Esophagus squamous epithelium (tissue), 5 donors: ENCODE results near the gene ANGPTL8. TPM values are rescaled to one million over a fixed set of nuclear protein-coding genes. Genes with fewer than 3 reads are reported as not detected.

ENCODE experiments used
- DNase-seq: peaks from one replicate; lab custom pipeline; 2025; lab: John Stamatoyannopoulos, UW
- H3K27ac ChIP-seq, 4 donors: fragments of 200-600 bp; sonication (generic); one replicate each; pipeline ENCODE4 v1.5.1; 2016 to 2019; ENCODE audit warnings: mild to moderate bottlenecking in 1 of 4
- H3K27me3 ChIP-seq, 4 donors: fragments of 200-600 bp; sonication (generic); 1 replicate in 3 of 4; 2 replicates in 1 of 4; pipeline versions ENCODE4 v1.5.1 to v1.6.0; 2017 to 2021; ENCODE audit warnings: antibody characterized with exemption in 1 of 4
- H3K36me3 ChIP-seq, 3 donors: fragments of 200-600 bp; sonication (generic); one replicate each; pipeline ENCODE4 v1.5.1; 2016 to 2019
- H3K4me1 ChIP-seq, 3 donors: fragments of 200-600 bp; sonication (generic); one replicate each; pipeline ENCODE4 v1.5.1; 2017 to 2019
- H3K4me3 ChIP-seq, 4 donors: fragments of 200-600 bp; sonication (generic); 1 replicate in 3 of 4; 2 replicates in 1 of 4; pipeline ENCODE4 v1.5.1; 2016 to 2019; ENCODE audit warnings: mild to moderate bottlenecking in 2 of 4, moderate library complexity in 1 of 4
- H3K9me3 ChIP-seq, 3 donors: fragments of 200-600 bp; sonication (generic); one replicate each; pipeline ENCODE4 v1.5.1; 2016 to 2019
- POLR2A ChIP-seq, 4 donors: fragments of 450-650 bp; IDR thresholded peaks; one replicate each; pipeline ENCODE4 v1.6.1; 2017; ENCODE audit warnings: antibody characterized with exemption in 4 of 4, mild to moderate bottlenecking in 4 of 4, moderate library complexity in 3 of 4
- WGBS, 2 donors: methylation state at CpG; one replicate each; pipeline ENCODE4 v1.1.5; 2018; 5-methylcytosine and 5-hydroxymethylcytosine counted together
- intact Hi-C: fragments of 100-400 bp; cut with DNase I; formaldehyde crosslinking; loops from one replicate; pipeline ENCODE4 v1.15.0; 2022
- total RNA-seq, 4 donors: library from RNA; depleted of rRNA; stranded (reverse); fragments of >200 nt; gene quantifications; one replicate each; pipeline ENCODE4 v1.1.0, GENCODE V29; 2016
- TF ChIP-seq, protein P1 (sequence below), 6 experiments: fragments of 450-650 bp in 4 of 6; fragments of 200-600 bp in 2 of 6; sonication (generic) in 2 of 6; IDR thresholded peaks; one replicate each; pipeline ENCODE4 v1.5.1; 2016 to 2019; ENCODE audit warnings: antibody characterized with exemption in 6 of 6, mild to moderate bottlenecking in 4 of 6, moderate library complexity in 4 of 6
- donor health status: DM: yes; HTN: yes; CAD: no.

Gene ANGPTL8
- total RNA-seq, 4 donors from 2014 or later, result not detected

DNA sequence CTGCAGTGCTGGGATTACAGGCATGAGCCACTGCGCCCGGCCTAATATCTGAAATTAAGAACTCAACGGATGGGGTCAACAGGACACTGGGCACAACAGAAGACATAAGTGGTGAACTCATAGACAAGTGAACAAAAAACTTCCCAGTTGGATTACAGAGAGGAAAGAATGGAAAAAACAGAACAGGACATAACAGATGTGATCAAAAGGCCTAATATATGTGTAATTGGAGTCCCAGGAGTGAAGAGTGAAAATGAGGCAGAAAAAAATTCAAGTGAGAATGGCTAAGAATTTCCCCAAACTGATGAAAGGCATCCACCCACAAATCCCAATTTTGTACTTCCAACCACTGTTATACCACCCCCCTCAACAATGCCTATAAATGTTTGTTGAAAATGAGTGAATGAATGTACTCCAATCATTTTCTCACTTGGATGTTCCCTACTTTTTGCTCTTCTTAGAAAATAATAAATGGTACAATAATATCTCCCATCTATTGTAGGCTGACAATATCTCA lies 18.3 kb upstream of the ANGPTL8 start:
- intact Hi-C loops, result no loop called here
- no peaks in the 10 kb centered on the region for H3K4me1 ChIP-seq
- H3K27ac ChIP-seq, result no peak overlapping the region
- H3K4me3 ChIP-seq, result no peak overlapping the region
- no peak for TF ChIP-seq POLR2A (IDR thresholded peaks at IDR 0.05)
- TF ChIP-seq, protein P1, sequence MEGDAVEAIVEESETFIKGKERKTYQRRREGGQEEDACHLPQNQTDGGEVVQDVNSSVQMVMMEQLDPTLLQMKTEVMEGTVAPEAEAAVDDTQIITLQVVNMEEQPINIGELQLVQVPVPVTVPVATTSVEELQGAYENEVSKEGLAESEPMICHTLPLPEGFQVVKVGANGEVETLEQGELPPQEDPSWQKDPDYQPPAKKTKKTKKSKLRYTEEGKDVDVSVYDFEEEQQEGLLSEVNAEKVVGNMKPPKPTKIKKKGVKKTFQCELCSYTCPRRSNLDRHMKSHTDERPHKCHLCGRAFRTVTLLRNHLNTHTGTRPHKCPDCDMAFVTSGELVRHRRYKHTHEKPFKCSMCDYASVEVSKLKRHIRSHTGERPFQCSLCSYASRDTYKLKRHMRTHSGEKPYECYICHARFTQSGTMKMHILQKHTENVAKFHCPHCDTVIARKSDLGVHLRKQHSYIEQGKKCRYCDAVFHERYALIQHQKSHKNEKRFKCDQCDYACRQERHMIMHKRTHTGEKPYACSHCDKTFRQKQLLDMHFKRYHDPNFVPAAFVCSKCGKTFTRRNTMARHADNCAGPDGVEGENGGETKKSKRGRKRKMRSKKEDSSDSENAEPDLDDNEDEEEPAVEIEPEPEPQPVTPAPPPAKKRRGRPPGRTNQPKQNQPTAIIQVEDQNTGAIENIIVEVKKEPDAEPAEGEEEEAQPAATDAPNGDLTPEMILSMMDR (IDR thresholded peaks at IDR 0.05), result no peak
- peaks cover 20 to 94% (median 25%) of the 10 kb centered on the region in 3 donors for H3K36me3 ChIP-seq
- 100% methylated on average over 3 of the region's 3 CpGs for WGBS, 2 donors
- no peak for DNase-seq
- H3K27me3 ChIP-seq, result no peaks in the 10 kb centered on the region
- H3K9me3 ChIP-seq, result peaks cover 0 to 18% (median 6%) of the 10 kb centered on the region in 3 donors

DNA sequence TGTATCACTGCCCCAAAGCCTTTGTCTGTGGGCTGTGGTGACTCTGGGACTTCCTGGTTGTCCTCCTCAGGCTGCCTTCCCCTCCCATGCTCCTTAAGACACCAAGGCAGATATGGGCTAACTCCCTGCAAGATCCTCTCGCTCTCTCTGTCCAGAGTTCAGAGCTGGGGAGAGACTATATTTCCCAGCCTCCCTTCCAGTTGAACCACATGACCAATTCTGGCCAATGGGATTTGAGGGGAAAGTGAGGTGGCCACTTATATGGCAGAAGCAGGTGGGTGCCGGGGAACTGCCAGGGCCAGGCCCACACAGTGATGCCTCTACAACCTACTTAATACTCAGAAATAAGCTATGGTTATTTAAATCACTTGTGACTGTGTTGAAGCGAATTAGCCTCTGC lies 16.2 kb upstream of the ANGPTL8 start:
- intact Hi-C loops, result no loop called here
- TF ChIP-seq, protein P1 (IDR thresholded peaks at IDR 0.05), result no peak
- no peak for TF ChIP-seq POLR2A (IDR thresholded peaks at IDR 0.05)
- H3K9me3 ChIP-seq, result peaks cover 0 to 18% (median 6%) of the 10 kb centered on the region in 3 donors
- no peak for DNase-seq
- no peak overlapping the region for H3K4me3 ChIP-seq
- H3K36me3 ChIP-seq, result peaks cover 14 to 89% (median 36%) of the 10 kb centered on the region in 3 donors
- no peaks in the 10 kb centered on the region for H3K4me1 ChIP-seq
- H3K27ac ChIP-seq, result no peak overlapping the region
- H3K27me3 ChIP-seq, result no peaks in the 10 kb centered on the region
- WGBS, 2 donors, result 96 to 99% methylated on average over 3 of the region's 3 CpGs

- TF ChIP-seq, protein P1 (IDR thresholded peaks at IDR 0.05), result no peak
- no peak for TF ChIP-seq POLR2A (IDR thresholded peaks at IDR 0.05)
- Histone ChIP-seq H3K36me3 (peaks cover 14 to 89% (median 36%) of the 10 kb centered on the region in 3 donors), H3K4me1 (no peaks in the 10 kb centered on the region), H3K4me3 (no peak overlapping the region), H3K27ac (no peak overlapping the region), H3K9me3 (peaks cover 0 to 18% (median 6%) of the 10 kb centered on the region in 3 donors), H3K27me3 (no peaks in the 10 kb centered on the region)
- intact Hi-C loops, result no loop called here
- DNase-seq, result no peak
- 96 to 100% methylated on average over 1 to 4 of the region's 7 CpGs for WGBS, 2 donors
Measured at GRCh38 chr19:11224429-11224828, 15.0 kb upstream of the ANGPTL8 start.

- Histone ChIP-seq H3K27me3 (no peaks in the 10 kb centered on the region), H3K9me3 (peaks cover 0 to 18% (median 6%) of the 10 kb centered on the region in 3 donors), H3K4me3 (no peak overlapping the region), H3K27ac (no peak overlapping the region), H3K4me1 (no peaks in the 10 kb centered on the region), H3K36me3 (peaks cover 14 to 89% (median 36%) of the 10 kb centered on the region in 3 donors)
- no peak for DNase-seq
- TF ChIP-seq, protein P1 (IDR thresholded peaks at IDR 0.05), result no peak
- no peak for TF ChIP-seq POLR2A (IDR thresholded peaks at IDR 0.05)
- 87 to 100% methylated on average over 4 to 5 of the region's 5 CpGs for WGBS, 2 donors
- intact Hi-C loops, result no loop called here
Measured at GRCh38 chr19:11225172-11225571, 14.2 kb upstream of the ANGPTL8 start.

- no peak for TF ChIP-seq POLR2A (IDR thresholded peaks at IDR 0.05)
- TF ChIP-seq, protein P1 (IDR thresholded peaks at IDR 0.05), result no peak
- Histone ChIP-seq H3K4me1 (no peaks in the 10 kb centered on the region), H3K27me3 (no peaks in the 10 kb centered on the region), H3K9me3 (peaks cover 0 to 18% (median 6%) of the 10 kb centered on the region in 3 donors), H3K36me3 (peaks cover 14 to 89% (median 36%) of the 10 kb centered on the region in 3 donors), H3K27ac (no peak overlapping the region), H3K4me3 (no peak overlapping the region)
- 93 to 100% methylated on average over 3 of the region's 3 CpGs for WGBS, 2 donors
- intact Hi-C loops, result no loop called here
- no peak for DNase-seq
Measured at GRCh38 chr19:11225815-11226214, 13.6 kb upstream of the ANGPTL8 start.
